Left ventricle myocardium inferior (tissue), 1 donor: Measurements from ENCODE around the gene PSMA6. TPM values are rescaled to one million over a fixed set of nuclear protein-coding genes. Genes with fewer than 3 reads are reported as not detected.

ENCODE experiments used
- DNase-seq: peaks from one replicate; pipeline ENCODE4 v3.0.0-alpha.2; 2020
- H3K27ac ChIP-seq: fragments of 200-600 bp; replicated peaks from 2 replicates; pipeline ENCODE4 v1.8.0; 2021
- H3K27me3 ChIP-seq: fragments of 200-600 bp; 2 replicates; pipeline ENCODE4 v1.8.0; 2021; ENCODE audit warnings: low read depth
- H3K36me3 ChIP-seq: fragments of 200-600 bp; 2 replicates; pipeline ENCODE4 v1.8.0; 2021
- H3K4me1 ChIP-seq: fragments of 200-600 bp; 2 replicates; pipeline ENCODE4 v1.8.0; 2021
- H3K4me3 ChIP-seq: fragments of 200-600 bp; 2 replicates; pipeline ENCODE4 v1.8.0; 2021; ENCODE audit warnings: mild to moderate bottlenecking, moderate library complexity
- H3K9me3 ChIP-seq: fragments of 200-600 bp; replicated peaks from 2 replicates; pipeline ENCODE4 v1.8.0; 2021
- intact Hi-C: fragments of 100-400 bp; cut with micrococcal nuclease; formaldehyde crosslinking; loops from one replicate; pipeline ENCODE4 v1.11.0; 2022
- total RNA-seq: library from RNA; stranded (reverse); fragmentation: NEBNext Ultra II Directional; extraction: Animal tissue kit (Norgen Biotek cat#: 25700); gene quantifications from one replicate; pipeline ENCODE4 v1.2.1, GENCODE V29; 2021
- TF ChIP-seq, protein P1 (sequence below): fragments of 200-600 bp; IDR thresholded peaks from 2 replicates; pipeline ENCODE4 v1.8.0; 2021; ENCODE audit warnings: antibody characterized with exemption, mild to moderate bottlenecking, borderline replicate concordance
- donor health status: DM: no; HTN: yes; CAD: no; lungs with severe emphysema.

The PSMA6 gene
- total RNA-seq, 1 donor from 2014 or later = 179 TPM

DNA sequence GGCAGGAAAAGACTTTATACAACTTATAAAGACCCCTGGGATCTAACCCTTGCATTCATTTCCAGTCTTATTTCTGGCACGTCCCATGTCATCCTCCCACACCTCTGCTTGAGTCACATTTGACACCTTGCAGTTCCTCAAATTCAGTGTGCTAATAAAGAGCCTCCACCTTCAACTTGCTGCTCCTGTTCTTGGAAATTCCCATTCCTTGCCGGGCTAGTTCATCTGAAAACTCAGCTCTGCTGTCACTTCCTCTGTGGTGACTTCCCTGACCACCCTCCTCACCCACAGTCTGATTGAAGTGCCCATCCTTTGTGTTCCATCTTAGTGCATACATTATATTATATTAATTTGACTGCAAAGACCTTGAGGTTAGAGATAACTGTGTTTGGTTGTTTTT lies 37.4 kb upstream of the PSMA6 start:
- Histone ChIP-seq H3K27ac (no peak overlapping the region), H3K9me3 (no peaks in the 10 kb centered on the region), H3K27me3 (no peaks in the 10 kb centered on the region), H3K4me3 (no peak overlapping the region), H3K36me3 (no peaks in the 10 kb centered on the region), H3K4me1 (peaks cover 8% of the 10 kb centered on the region)
- DNase-seq = no peak
- TF ChIP-seq, protein P1, sequence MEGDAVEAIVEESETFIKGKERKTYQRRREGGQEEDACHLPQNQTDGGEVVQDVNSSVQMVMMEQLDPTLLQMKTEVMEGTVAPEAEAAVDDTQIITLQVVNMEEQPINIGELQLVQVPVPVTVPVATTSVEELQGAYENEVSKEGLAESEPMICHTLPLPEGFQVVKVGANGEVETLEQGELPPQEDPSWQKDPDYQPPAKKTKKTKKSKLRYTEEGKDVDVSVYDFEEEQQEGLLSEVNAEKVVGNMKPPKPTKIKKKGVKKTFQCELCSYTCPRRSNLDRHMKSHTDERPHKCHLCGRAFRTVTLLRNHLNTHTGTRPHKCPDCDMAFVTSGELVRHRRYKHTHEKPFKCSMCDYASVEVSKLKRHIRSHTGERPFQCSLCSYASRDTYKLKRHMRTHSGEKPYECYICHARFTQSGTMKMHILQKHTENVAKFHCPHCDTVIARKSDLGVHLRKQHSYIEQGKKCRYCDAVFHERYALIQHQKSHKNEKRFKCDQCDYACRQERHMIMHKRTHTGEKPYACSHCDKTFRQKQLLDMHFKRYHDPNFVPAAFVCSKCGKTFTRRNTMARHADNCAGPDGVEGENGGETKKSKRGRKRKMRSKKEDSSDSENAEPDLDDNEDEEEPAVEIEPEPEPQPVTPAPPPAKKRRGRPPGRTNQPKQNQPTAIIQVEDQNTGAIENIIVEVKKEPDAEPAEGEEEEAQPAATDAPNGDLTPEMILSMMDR = no peak
- intact Hi-C loops = no loop called here

DNA sequence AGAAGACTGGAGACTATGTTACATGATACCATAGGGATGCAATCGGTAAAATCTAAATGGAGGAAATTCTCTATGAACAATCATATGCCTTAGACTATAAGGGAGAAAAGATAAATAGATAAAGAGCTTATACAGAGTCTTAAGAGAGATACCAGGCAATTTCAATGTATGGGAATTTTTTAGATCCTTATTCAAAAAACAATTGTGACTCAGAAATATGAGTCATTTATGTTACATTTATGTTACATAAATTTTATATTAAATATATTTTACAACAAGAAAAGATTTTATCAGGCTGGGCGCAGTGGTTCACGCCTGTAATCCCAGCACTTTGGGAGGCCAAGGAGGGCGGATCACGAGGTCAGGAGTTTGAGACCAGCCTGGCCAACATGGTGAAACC lies 36.5 kb upstream of the PSMA6 start:
- intact Hi-C loops = no loop called here

DNA sequence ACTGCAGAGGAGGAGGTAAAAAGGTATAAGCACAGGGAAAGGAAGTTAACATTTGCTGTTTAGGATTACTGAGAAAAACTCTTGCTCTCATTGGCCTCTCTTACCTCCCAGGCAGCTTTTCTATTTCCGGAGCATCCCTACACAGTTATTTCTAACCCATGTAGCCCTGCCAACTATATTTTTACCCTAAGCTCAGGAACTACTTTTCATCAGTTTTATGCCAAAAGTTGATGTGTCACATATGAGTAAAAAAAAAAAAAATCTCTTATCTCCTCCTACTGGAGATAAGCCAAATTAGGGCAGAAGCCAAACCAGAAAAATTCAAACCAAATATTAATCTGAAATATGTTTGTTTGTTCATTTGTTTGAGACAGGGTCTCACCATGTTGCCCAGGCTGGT lies 34.4 kb upstream of the PSMA6 start:
- Histone ChIP-seq H3K27ac (no peak overlapping the region), H3K36me3 (peaks cover 9% of the 10 kb centered on the region), H3K4me1 (peaks cover 8% of the 10 kb centered on the region), H3K9me3 (peaks cover 5% of the 10 kb centered on the region), H3K4me3 (no peak overlapping the region), H3K27me3 (no peaks in the 10 kb centered on the region)
- intact Hi-C loops = no loop called here
- TF ChIP-seq, protein P1 = no peak
- DNase-seq = no peak

More for the DNA sequence above, 36.5 kb upstream of the PSMA6 start:
- peaks cover 4% of the 10 kb centered on the region for H3K36me3 ChIP-seq
- TF ChIP-seq, protein P1 = no peak
- H3K27ac ChIP-seq = no peak overlapping the region
- DNase-seq = no peak
- H3K27me3 ChIP-seq = no peaks in the 10 kb centered on the region
- peaks cover 3% of the 10 kb centered on the region for H3K9me3 ChIP-seq
- H3K4me3 ChIP-seq = no peak overlapping the region
- H3K4me1 ChIP-seq = peaks cover 8% of the 10 kb centered on the region

DNA sequence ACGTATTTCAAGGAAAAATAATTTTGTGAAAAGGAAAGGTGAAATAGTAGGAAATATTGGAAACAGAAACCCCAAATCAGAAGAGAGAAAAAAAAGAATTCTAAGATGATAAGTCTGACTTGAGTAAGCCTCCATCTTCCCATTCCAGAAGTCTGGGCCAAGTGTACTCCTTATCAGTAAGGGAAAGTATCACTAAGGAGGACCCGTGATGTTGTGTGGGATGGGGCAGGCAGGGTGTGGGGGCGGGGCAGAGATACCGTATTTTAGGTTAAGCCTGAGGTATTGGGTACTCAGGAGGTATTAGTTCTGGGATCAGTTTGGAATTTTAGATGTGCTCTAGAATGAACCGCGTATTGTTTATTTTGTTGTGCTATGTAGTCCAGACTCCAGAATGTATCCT lies 33.8 kb upstream of the PSMA6 start:
- peaks cover 8% of the 10 kb centered on the region for H3K4me1 ChIP-seq
- H3K4me3 ChIP-seq = no peak overlapping the region
- no peak overlapping the region for H3K27ac ChIP-seq
- no peaks in the 10 kb centered on the region for H3K27me3 ChIP-seq
- peaks cover 9% of the 10 kb centered on the region for H3K36me3 ChIP-seq
- intact Hi-C loops = no loop called here
- H3K9me3 ChIP-seq = peaks cover 5% of the 10 kb centered on the region
- TF ChIP-seq, protein P1 = no peak
- DNase-seq = no peak

DNA sequence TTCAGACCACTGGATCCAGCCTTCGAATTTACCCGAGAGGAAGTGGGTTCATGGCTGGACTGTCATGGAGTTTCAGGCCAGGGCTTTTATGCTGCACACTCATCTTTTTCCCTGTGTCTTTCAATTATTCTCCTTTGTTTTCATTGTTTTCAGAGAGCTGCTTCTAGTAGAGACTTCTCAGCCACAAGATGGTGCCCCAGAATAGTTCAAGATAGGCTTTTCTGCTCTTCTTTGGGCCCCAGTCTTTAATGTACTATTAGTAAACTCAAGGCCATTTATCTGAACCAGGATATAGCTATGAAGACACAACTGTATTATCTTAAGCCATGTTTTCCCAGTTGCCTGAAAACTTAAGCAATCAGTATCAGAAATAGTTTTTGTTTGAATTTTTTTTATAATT lies 30.4 kb upstream of the PSMA6 start:
- H3K4me1 ChIP-seq = peaks cover 8% of the 10 kb centered on the region
- no peak for DNase-seq
- intact Hi-C loops = no loop called here
- TF ChIP-seq, protein P1 = peak; percentile 56
- H3K27me3 ChIP-seq = no peaks in the 10 kb centered on the region
- peaks cover 9% of the 10 kb centered on the region for H3K36me3 ChIP-seq
- peaks cover 5% of the 10 kb centered on the region for H3K9me3 ChIP-seq
- no peak overlapping the region for H3K27ac ChIP-seq
- no peak overlapping the region for H3K4me3 ChIP-seq

DNA sequence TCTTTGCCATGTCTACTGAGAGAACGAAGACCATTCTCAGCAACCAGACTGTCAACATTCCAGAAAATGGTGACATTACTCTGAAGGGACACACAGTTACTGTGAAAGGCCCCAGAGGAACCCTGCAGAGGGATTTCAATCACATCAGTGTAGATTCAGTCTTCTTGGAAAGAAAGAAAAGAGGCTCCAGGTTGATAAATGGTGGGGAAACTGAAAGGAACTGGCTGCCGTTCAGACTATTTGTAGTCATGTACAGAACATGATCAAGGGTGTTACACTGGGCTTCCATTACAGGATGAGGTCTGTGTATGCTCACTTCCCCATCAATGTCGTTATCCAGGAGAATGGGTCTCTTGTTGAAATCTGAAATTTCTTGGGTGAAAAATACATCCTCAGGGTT lies 29.7 kb upstream of the PSMA6 start:
- peaks cover 9% of the 10 kb centered on the region for H3K36me3 ChIP-seq
- DNase-seq = no peak
- H3K27me3 ChIP-seq = no peaks in the 10 kb centered on the region
- intact Hi-C loops = no loop called here
- no peak overlapping the region for H3K4me3 ChIP-seq
- H3K4me1 ChIP-seq = peaks cover 7% of the 10 kb centered on the region
- TF ChIP-seq, protein P1 = no peak
- H3K27ac ChIP-seq = no peak overlapping the region
- H3K9me3 ChIP-seq = peaks cover 5% of the 10 kb centered on the region
